Jurkat, Clone E6-1 (cell line): ENCODE measurements around the gene SPINK2. TPM values are rescaled to one million over a fixed set of nuclear protein-coding genes. Genes with fewer than 3 reads are reported as not detected.

Experiments
- DNase-seq: peaks from one replicate; pipeline ENCODE4 v3.0.0-alpha.2; 2011; ENCODE audit warnings: low read depth, low spot score
- H3K4me3 ChIP-seq: 2 replicates; pipeline ENCODE4 v1.5.1; 2011; ENCODE audit warnings: mild to moderate bottlenecking, low read length, control low read depth, moderate library complexity
- polyA plus RNA-seq: library from polyadenylated mRNA; unstranded; fragments of >200 nt; gene quantifications from one replicate; pipeline ENCODE4 v1.2.1, GENCODE V29; 2012; ENCODE audit warnings: missing spikeins; ENCODE audit not compliant: insufficient read length, insufficient read depth

Gene SPINK2
- 2.9 TPM for polyA plus RNA-seq

DNA sequence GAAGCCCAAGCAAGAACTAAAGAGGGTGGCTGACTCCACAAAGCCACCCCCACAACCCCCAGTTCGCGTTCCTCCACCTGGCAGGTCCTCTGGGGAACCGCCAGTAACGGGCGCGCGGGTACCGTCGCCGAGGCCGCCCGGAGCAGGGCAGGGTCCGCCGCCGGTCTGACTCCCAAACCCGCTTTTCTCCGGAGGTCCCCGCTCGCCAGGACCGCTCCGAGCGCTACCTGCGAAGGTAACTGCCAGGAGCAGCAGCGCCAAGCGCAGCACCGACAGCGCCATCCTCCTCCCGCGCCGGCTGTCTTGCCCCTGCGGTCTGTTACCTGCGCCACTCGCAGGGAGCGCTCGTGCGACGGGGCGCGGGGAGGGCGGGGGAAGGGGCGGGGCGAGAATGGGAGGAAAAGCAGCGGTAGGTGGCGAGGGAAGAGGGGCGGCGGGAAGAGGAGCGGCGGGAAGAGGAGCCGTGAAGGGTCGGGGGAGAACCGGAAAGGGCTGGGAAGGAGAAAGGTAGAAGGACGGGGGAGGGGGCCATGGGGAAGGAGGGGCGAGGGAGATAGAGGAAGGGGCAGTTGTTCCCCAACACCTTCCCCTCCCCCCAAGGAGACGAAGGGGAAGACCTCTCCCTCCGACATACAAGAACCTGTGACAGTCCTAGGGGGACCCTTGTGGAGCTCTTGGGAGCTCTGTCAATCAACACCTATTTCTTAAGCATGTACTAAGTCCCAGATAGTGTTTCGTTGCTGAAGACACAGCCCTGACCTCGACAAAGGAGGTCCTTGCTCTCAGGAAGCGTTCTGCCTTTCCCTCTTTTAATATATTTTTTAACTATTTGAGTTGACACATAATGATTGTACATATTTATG, at the start of gene SPINK2:
Gene SPINK2 (minus strand): TSS at position 321 of the 863 bp plus-strand sequence. CDS start 39 bp downstream, at position 282.
- peak; percentile 45 for DNase-seq
- H3K4me3 ChIP-seq = peak within 1 kb of the TSS; percentile 60

DNA sequence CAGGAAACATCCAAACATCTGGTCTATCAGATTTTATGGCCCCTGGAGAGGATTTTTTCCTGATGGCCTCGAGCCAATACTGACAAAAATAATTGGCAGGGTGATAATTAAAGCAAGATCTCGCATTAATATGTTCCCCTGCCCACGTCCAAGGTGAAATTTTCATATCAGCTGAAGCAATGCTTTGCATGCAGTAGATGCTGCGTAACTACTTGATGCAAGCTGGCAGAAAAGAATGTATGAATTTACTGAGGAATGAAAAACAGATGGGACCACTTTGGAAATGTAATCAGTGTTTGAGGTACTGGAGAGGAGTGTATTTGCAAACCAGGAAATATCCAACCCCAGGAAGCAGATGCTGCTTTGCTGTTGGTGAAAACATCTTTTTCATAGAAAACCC, 49.4 kb upstream of the SPINK2 start:
- DNase-seq = no peak
- H3K4me3 ChIP-seq = peak overlapping the region; percentile 5

- no peak overlapping the region for H3K4me3 ChIP-seq
- no peak for DNase-seq
These were observed 42.1 kb upstream of the SPINK2 start for GRCh38 chr4:56863441-56864139.

DNA sequence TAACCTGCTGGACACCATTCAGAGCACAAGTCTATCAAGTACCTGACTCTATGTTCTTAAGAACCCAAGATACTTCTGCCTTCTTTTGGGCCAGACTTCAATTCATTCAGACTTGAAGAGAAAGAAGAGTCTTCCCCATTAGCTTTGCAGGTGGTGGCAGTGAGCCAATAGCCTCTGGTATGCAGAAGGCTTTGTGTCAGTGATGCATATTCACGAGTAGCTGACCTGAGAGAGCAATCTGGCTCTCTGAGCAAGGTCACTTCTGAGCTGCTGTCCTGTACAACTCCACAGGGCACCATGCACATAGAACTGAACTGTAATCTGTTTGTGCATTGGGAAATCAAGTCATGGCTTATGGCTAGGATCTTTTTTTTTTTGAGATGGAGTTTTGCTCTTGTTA, 39.9 kb upstream of the SPINK2 start:
- H3K4me3 ChIP-seq = no peak overlapping the region
- no peak for DNase-seq

GRCh38 chr4:56860781-56861180, 39.3 kb upstream of the SPINK2 start:
- DNase-seq = no peak
- H3K4me3 ChIP-seq = no peak overlapping the region

DNA sequence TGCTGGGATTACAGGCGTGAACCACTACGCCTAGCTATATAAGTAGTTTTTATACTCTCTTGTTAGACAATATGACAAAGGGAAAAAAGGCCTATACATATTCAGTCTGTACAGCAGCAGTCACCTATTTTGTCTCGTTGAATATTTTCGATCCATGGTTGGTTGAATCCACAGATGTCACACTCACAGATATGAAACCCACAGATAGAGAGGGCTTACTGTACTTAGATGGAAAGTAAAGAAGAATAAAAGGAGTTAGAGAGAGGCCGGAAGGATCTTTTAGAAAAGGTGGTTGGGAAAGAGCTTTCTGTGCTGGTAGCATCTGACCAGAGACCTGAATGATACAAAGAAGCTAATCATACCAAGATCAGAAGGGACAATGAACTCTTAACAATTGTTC, 38.3 kb upstream of the SPINK2 start:
- no peak for DNase-seq
- H3K4me3 ChIP-seq = no peak overlapping the region

- DNase-seq = no peak
- H3K4me3 ChIP-seq = no peak overlapping the region
These were observed 36.3 kb upstream of the SPINK2 start for GRCh38 chr4:56857601-56858309.

DNA sequence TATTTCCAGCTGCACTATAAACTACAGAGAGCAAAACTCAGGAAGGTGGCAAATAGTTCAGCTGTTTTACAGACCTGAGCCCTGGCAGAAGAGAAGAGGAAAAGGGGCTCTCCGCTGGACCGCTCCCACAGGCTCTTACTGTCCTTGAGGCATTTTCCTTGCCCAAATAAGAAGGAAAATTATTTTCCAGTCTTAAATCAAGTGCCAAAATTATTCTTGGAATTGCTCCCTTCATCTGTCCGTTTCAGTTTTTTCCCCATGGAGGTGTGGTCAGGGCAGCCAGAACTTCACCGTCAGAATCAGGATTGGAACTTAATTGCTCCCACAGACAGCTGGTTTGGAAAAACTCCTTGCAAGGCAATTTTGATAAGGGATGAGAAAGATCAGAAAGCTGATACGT, 35.2 kb upstream of the SPINK2 start:
- DNase-seq = no peak
- no peak overlapping the region for H3K4me3 ChIP-seq

DNA sequence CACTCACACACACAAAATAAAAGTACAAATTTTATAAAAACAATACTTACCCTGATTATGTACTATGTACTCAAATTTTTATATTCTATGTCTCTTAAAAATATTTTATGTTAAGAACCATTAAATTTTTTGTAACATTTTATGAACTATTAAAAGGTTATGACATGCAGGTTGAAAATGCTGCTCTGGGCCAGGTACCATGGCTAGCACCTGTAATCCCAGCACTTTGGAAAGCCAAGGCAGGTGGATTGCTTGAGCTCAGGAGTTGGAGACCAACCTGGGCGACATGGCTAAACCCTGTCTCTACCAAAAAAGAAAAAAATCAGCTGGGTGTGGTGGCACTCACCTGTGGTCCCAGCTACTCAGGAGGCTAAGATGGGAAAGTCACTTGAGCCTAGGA, 29.4 kb upstream of the SPINK2 start:
- DNase-seq = no peak

GRCh38 chr4:56844802-56845580, 23.5 kb upstream of the SPINK2 start:
- DNase-seq = no peak
- no peak overlapping the region for H3K4me3 ChIP-seq

More for the DNA sequence above, 29.4 kb upstream of the SPINK2 start:
- H3K4me3 ChIP-seq = no peak overlapping the region

DNA sequence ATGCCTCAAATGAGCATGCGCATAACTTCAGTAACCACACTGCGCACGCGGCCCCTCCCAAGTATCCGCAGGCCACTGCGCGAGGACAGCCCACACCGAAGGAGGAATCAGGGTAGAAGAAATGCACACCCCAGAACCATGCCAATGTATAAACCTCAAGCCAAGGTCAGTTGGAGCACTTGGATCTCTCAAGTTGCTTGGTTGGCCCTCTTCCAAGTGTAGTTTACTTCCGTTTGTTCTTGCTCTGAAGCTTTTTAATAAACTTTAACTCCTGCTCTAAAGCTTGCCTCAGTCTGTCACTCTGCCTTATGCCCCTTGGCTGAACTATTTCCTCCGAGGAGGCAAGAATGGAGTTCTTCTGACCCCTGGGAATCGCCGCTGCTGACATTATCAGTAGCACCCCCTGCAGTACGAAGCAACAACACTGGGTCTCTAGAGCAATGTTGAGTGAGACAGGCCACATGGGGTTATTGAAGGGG, 22.0 kb upstream of the SPINK2 start:
- H3K4me3 ChIP-seq = no peak overlapping the region
- DNase-seq = no peak

DNA sequence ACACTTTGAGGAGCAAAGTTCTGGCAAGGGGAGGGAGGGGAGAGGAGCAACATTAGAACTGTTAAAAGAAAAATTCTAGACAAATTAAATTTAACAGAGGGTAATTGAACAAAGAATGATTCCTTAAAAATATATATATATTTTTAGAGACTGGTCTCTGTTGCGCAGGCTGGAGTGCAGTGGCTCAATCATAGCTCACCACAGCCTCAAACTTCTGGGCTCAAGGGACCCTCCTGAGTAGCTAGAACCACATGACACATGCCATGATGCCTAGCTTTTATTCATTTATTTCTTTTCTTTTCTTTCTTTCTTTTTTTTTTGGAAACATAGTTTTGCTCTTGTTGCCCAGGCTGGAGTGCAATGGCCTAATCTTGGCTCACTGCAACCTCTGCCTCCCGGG, 19.1 kb upstream of the SPINK2 start:
- DNase-seq = no peak
- no peak overlapping the region for H3K4me3 ChIP-seq

DNA sequence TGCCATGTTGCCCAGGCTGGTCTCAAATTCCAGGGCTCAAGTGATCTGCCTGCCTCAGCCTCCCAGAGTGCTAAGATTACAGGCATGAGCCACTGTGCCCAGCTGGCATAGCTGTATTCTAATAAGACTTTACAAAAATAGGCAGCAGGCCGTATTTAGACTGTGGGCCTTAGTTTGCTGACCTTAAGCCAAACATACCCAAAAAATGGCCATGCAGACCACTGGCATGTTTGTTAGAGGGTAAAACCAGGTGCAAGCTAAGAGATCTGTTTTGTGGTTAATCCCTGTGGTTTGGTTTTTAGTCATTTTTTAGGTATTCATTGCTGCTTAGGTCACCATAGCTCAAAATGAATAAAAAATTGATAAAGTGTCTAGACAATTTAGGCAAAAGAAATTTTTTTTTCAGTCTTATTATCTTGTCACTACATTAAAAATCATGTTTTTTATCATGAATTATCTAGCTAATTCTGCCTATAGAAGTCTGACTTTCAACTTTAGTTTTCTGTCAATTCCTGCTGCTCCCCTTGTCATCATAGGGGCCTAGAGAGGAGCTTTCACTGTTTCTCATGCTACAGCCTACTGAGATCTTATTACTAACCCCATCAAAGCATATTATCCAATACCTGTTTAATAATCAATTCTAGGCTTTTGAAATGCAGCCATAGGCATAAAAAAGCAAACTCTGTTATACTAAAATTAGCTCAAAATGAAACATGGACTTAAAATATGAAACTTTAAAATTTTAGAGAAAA, 7.5 kb upstream of the SPINK2 start:
- no peak for DNase-seq
- no peak overlapping the region for H3K4me3 ChIP-seq

GRCh38 chr4:56823933-56824600, 2.6 kb upstream of the SPINK2 start:
- no peak for DNase-seq

GRCh38 chr4:56818797-56819196, 2.7 kb downstream of the SPINK2 start:
- no peak overlapping the region for H3K4me3 ChIP-seq
- DNase-seq = no peak

More at GRCh38 chr4:56823933-56824600, 2.6 kb upstream of the SPINK2 start:
- H3K4me3 ChIP-seq = no peak overlapping the region

GRCh38 chr4:56817840-56818491, 3.5 kb downstream of the SPINK2 start:
- peak; percentile 92 for DNase-seq
- no peak overlapping the region for H3K4me3 ChIP-seq

GRCh38 chr4:56806666-56807065, 14.8 kb downstream of the SPINK2 start:
- no peak for DNase-seq
- no peak overlapping the region for H3K4me3 ChIP-seq
